Neuronal stem cell (in vitro differentiated cells): ENCODE measurements around the gene NOS1AP.
A peak's percentile ranks its signal among the peaks of the same experiment; 100 is the strongest.

Experiments
- DNase-seq: peaks from one replicate; pipeline ENCODE4 v3.0.0-alpha.2; 2013; ENCODE audit warnings: low spot score
- H2AFZ ChIP-seq: one replicate; pipeline ENCODE4 v1.6.1; 2013; ENCODE audit warnings: mild to moderate bottlenecking, low read length, inconsistent platforms
- H2AK5ac ChIP-seq: 2 replicates; pipeline ENCODE4 v1.6.1; 2013; ENCODE audit warnings: low read depth, mild to moderate bottlenecking, inconsistent platforms, low read length, moderate library complexity, mixed read lengths
- H2BK120ac ChIP-seq: 2 replicates; pipeline ENCODE4 v1.6.1; 2013; ENCODE audit warnings: low read depth, mild to moderate bottlenecking, inconsistent platforms, low read length, moderate library complexity, mixed read lengths
- H2BK12ac ChIP-seq: one replicate; pipeline ENCODE4 v1.6.1; 2013; ENCODE audit warnings: low read length, inconsistent platforms
- H2BK15ac ChIP-seq: 2 replicates; pipeline ENCODE4 v1.6.1; 2013; ENCODE audit warnings: mild to moderate bottlenecking, low read length, inconsistent platforms, mixed read lengths
- H2BK5ac ChIP-seq: one replicate; pipeline ENCODE4 v1.6.1; 2013; ENCODE audit warnings: inconsistent platforms, mild to moderate bottlenecking, low read length, moderate library complexity
- H3K14ac ChIP-seq: one replicate; pipeline ENCODE4 v1.6.1; 2013; ENCODE audit warnings: low read length, inconsistent platforms
- H3K18ac ChIP-seq: 2 replicates; pipeline ENCODE4 v1.6.1; 2013; ENCODE audit warnings: low read length, inconsistent platforms
- H3K23ac ChIP-seq: 2 replicates; pipeline ENCODE4 v1.6.1; 2013; ENCODE audit warnings: low read depth, mild to moderate bottlenecking, mixed read lengths, low read length, inconsistent platforms; ENCODE audit not compliant: poor library complexity
- H3K27ac ChIP-seq: replicated peaks from 3 replicates; pipeline ENCODE4 v1.5.1; 2013; ENCODE audit warnings: low read length, inconsistent platforms
- H3K27me3 ChIP-seq, 3 experiments: 2 replicates each; pipeline ENCODE4 v1.6.1; 2013; ENCODE audit warnings: low read length in 3 of 3, mild to moderate bottlenecking in 2 of 3, inconsistent platforms in 1 of 3, low read depth in 1 of 3, mixed read lengths in 1 of 3, moderate library complexity in 1 of 3; ENCODE audit not compliant: control insufficient read depth in 3 of 3, insufficient read depth in 3 of 3
- H3K36me3 ChIP-seq, 2 donors: replicated peaks in 1 of 2; 2 replicates each; pipeline ENCODE4 v1.6.1; 2013; ENCODE audit warnings: low read length in 2 of 2; ENCODE audit not compliant: control insufficient read depth in 2 of 2, insufficient read depth in 2 of 2
- H3K4ac ChIP-seq: 2 replicates; pipeline ENCODE4 v1.6.1; 2013; ENCODE audit warnings: inconsistent platforms, mild to moderate bottlenecking, low read length, moderate library complexity
- H3K4me1 ChIP-seq, 2 donors: 1 replicate in 1 of 2; 2 replicates in 1 of 2; pipeline ENCODE4 v1.6.1; 2013; ENCODE audit warnings: low read length in 2 of 2, low read depth in 1 of 2; ENCODE audit not compliant: control insufficient read depth in 2 of 2, insufficient read depth in 1 of 2
- H3K4me2 ChIP-seq: one replicate; pipeline ENCODE4 v1.6.1; 2013; ENCODE audit warnings: mild to moderate bottlenecking, low read length, inconsistent platforms; ENCODE audit not compliant: insufficient read depth, poor library complexity, severe bottlenecking
- H3K4me3 ChIP-seq, 2 donors: 2 replicates each; pipeline ENCODE4 v1.5.1; 2013; ENCODE audit warnings: low read length in 2 of 2, mild to moderate bottlenecking in 2 of 2, inconsistent platforms in 1 of 2, moderate library complexity in 1 of 2
- H3K79me1 ChIP-seq: one replicate; pipeline ENCODE4 v1.6.1; 2013; ENCODE audit warnings: low read depth, mild to moderate bottlenecking, inconsistent platforms, low read length, moderate library complexity
- H3K9ac ChIP-seq: one replicate; pipeline ENCODE4 v1.6.1; 2013; ENCODE audit warnings: mild to moderate bottlenecking, low read depth, low read length, inconsistent platforms; ENCODE audit not compliant: poor library complexity
- H3K9me3 ChIP-seq, 2 donors: replicated peaks in 1 of 2; 2 replicates each; pipeline versions ENCODE3 to v1.6.1; 2013; ENCODE audit warnings: low read length in 2 of 2, mild to moderate bottlenecking in 2 of 2, inconsistent platforms in 1 of 2, low read depth in 1 of 2, mixed read lengths in 1 of 2, moderate library complexity in 1 of 2; ENCODE audit not compliant: control insufficient read depth in 2 of 2, insufficient read depth in 1 of 2
- H4K8ac ChIP-seq: one replicate; pipeline ENCODE4 v1.6.1; 2013; ENCODE audit warnings: low read depth, mild to moderate bottlenecking, inconsistent platforms, low read length, moderate library complexity
- H4K91ac ChIP-seq: one replicate; pipeline ENCODE4 v1.6.1; 2013; ENCODE audit warnings: low read length, low read depth, mild to moderate bottlenecking, inconsistent platforms; ENCODE audit not compliant: poor library complexity
- WGBS, 2 donors: extraction: QIAGEN DNeasy Blood & Tissue Kit; methylation state at CpG; one replicate each; pipeline ENCODE4 v1.1.7; 2013; ENCODE audit warnings: missing lambda C conversion rate in 2 of 2, mixed read lengths in 1 of 2; ENCODE audit not compliant: insufficient read length in 2 of 2, insufficient replicate concordance in 1 of 2; ENCODE audit errors: extremely low coverage in 2 of 2; 5-methylcytosine and 5-hydroxymethylcytosine counted together

The NOS1AP gene

GRCh38 chr1:162055062-162055461, 14.4 kb upstream of the NOS1AP start:
- Histone ChIP-seq H3K9ac (no peak overlapping the region), H3K36me3 (no peaks in the 10 kb centered on the region), H3K4me1 (no peaks in the 10 kb centered on the region), H4K91ac (no peak overlapping the region), H3K23ac (no peak overlapping the region), H2BK15ac (no peak overlapping the region), H3K9me3 (no peaks in the 10 kb centered on the region), H3K4me3 (no peak overlapping the region), H3K4ac (no peak overlapping the region), H4K8ac (no peak overlapping the region), H2BK12ac (no peak overlapping the region), H3K27me3 (no peaks in the 10 kb centered on the region), H2AK5ac (no peak overlapping the region), H2BK120ac (no peak overlapping the region), H2BK5ac (no peak overlapping the region), H2AFZ (no peak overlapping the region), H3K14ac (no peak overlapping the region), H3K18ac (no peak overlapping the region), H3K27ac (no peak overlapping the region), H3K4me2 (no peak overlapping the region), H3K79me1 (no peaks in the 10 kb centered on the region)
- no peak for DNase-seq
- WGBS, 2 donors, result no CpG with 5 or more reads among the region's 3 CpGs

GRCh38 chr1:162056043-162056442, 13.4 kb upstream of the NOS1AP start:
- H4K91ac ChIP-seq, result no peak overlapping the region
- no peaks in the 10 kb centered on the region for H3K4me1 ChIP-seq
- H3K4ac ChIP-seq, result no peak overlapping the region
- no peak overlapping the region for H2BK12ac ChIP-seq
- no peak overlapping the region for H2BK5ac ChIP-seq
- WGBS, 2 donors, result no CpG with 5 or more reads among the region's 3 CpGs
- peak overlapping the region; percentile 47 for H2AFZ ChIP-seq
- H2AK5ac ChIP-seq, result no peak overlapping the region
- no peak overlapping the region for H3K4me3 ChIP-seq
- no peaks in the 10 kb centered on the region for H3K27me3 ChIP-seq
- H3K14ac ChIP-seq, result no peak overlapping the region
- no peak overlapping the region for H2BK15ac ChIP-seq
- H3K4me2 ChIP-seq, result no peak overlapping the region
- H3K36me3 ChIP-seq, result no peaks in the 10 kb centered on the region
- H3K27ac ChIP-seq, result no peak overlapping the region
- no peak overlapping the region for H3K18ac ChIP-seq
- H3K79me1 ChIP-seq, result no peaks in the 10 kb centered on the region
- no peak overlapping the region for H3K9ac ChIP-seq
- H2BK120ac ChIP-seq, result no peak overlapping the region
- H4K8ac ChIP-seq, result no peak overlapping the region
- no peaks in the 10 kb centered on the region for H3K9me3 ChIP-seq
- no peak overlapping the region for H3K23ac ChIP-seq
- peak; percentile 65 for DNase-seq

- no peak overlapping the region for H2BK12ac ChIP-seq
- H2BK120ac ChIP-seq, result no peak overlapping the region
- no peaks in the 10 kb centered on the region for H3K36me3 ChIP-seq
- H3K18ac ChIP-seq, result no peak overlapping the region
- H4K8ac ChIP-seq, result no peak overlapping the region
- H3K9ac ChIP-seq, result no peak overlapping the region
- H3K23ac ChIP-seq, result no peak overlapping the region
- no peaks in the 10 kb centered on the region for H3K27me3 ChIP-seq
- H3K4me1 ChIP-seq, result no peaks in the 10 kb centered on the region
- H3K4me3 ChIP-seq, result no peak overlapping the region
- no peak overlapping the region for H3K4me2 ChIP-seq
- H3K4ac ChIP-seq, result no peak overlapping the region
- H2AFZ ChIP-seq, result peak overlapping the region; percentile 47
- H2BK15ac ChIP-seq, result no peak overlapping the region
- no peak overlapping the region for H3K27ac ChIP-seq
- no peak overlapping the region for H2AK5ac ChIP-seq
- no peaks in the 10 kb centered on the region for H3K9me3 ChIP-seq
- H2BK5ac ChIP-seq, result no peak overlapping the region
- no CpG with 5 or more reads among the region's 3 CpGs for WGBS, 2 donors
- no peak for DNase-seq
- H4K91ac ChIP-seq, result no peak overlapping the region
- H3K14ac ChIP-seq, result no peak overlapping the region
- no peaks in the 10 kb centered on the region for H3K79me1 ChIP-seq
Measured at GRCh38 chr1:162056579-162056978, 12.9 kb upstream of the NOS1AP start.

GRCh38 chr1:162059721-162060120, 9.8 kb upstream of the NOS1AP start:
- no peaks in the 10 kb centered on the region for H3K27me3 ChIP-seq
- no peak overlapping the region for H4K91ac ChIP-seq
- no peak overlapping the region for H2BK12ac ChIP-seq
- H2AFZ ChIP-seq, result no peak overlapping the region
- WGBS, 2 donors, result no CpG with 5 or more reads among the region's 3 CpGs
- H3K14ac ChIP-seq, result no peak overlapping the region
- no peak overlapping the region for H3K23ac ChIP-seq
- no peak overlapping the region for H3K9ac ChIP-seq
- H3K36me3 ChIP-seq, result no peaks in the 10 kb centered on the region
- peaks cover 3 to 7% of the 10 kb centered on the region in 2 donors for H3K4me1 ChIP-seq
- no peak overlapping the region for H3K27ac ChIP-seq
- H2BK5ac ChIP-seq, result no peak overlapping the region
- H3K9me3 ChIP-seq, result no peaks in the 10 kb centered on the region
- no peak overlapping the region for H2AK5ac ChIP-seq
- no peak overlapping the region for H2BK120ac ChIP-seq
- H3K4me2 ChIP-seq, result no peak overlapping the region
- H2BK15ac ChIP-seq, result no peak overlapping the region
- no peaks in the 10 kb centered on the region for H3K79me1 ChIP-seq
- H3K4me3 ChIP-seq, result no peak overlapping the region
- peak overlapping the region; percentile 11 for H3K18ac ChIP-seq
- no peak for DNase-seq
- no peak overlapping the region for H3K4ac ChIP-seq
- H4K8ac ChIP-seq, result no peak overlapping the region
